ENCODE measurements around the gene HOXA4.

Gene HOXA4

GRCh38 chr7:27130540-27131389 is at the start of gene HOXA4:
HOXA4 (minus strand) TSS chr7:27130757; CDS start chr7:27130733, 24 bp downstream.
- peak; percentile 22 to 58 for DNase-seq (ENCODE audit: low read depth in 2 of 2, low spot score in 1 of 2)

- DNase-seq (ENCODE audit: low read depth in 2 of 2, low spot score in 1 of 2) = no peak
Measured at GRCh38 chr7:27179503-27180430, 49.2 kb upstream of the HOXA4 start.

- DNase-seq (ENCODE audit: low read depth in 2 of 2, low spot score in 1 of 2) = no peak
Measured at GRCh38 chr7:27179030-27179429, 48.5 kb upstream of the HOXA4 start.

GRCh38 chr7:27178366-27178765 is 47.8 kb upstream of the HOXA4 start:
- DNase-seq (ENCODE audit: low read depth in 2 of 2, low spot score in 1 of 2) = no peak

- DNase-seq (ENCODE audit: low read depth in 2 of 2, low spot score in 1 of 2) = no peak
Measured at GRCh38 chr7:27177795-27178320, 47.3 kb upstream of the HOXA4 start.

- no peak for DNase-seq (ENCODE audit: low read depth in 2 of 2, low spot score in 1 of 2)
Measured at GRCh38 chr7:27176962-27177794, 46.6 kb upstream of the HOXA4 start.

- DNase-seq (ENCODE audit: low read depth in 2 of 2, low spot score in 1 of 2) = no peak
Measured at GRCh38 chr7:27176524-27176845, 45.9 kb upstream of the HOXA4 start.

- no peak for DNase-seq (ENCODE audit: low read depth in 2 of 2, low spot score in 1 of 2)
Measured at GRCh38 chr7:27175626-27176523, 45.3 kb upstream of the HOXA4 start.

- DNase-seq (ENCODE audit: low read depth in 2 of 2, low spot score in 1 of 2) = no peak
Measured at GRCh38 chr7:27174874-27175625, 44.5 kb upstream of the HOXA4 start.

- DNase-seq (ENCODE audit: low read depth in 2 of 2, low spot score in 1 of 2) = no peak
Measured at GRCh38 chr7:27173956-27174873, 43.7 kb upstream of the HOXA4 start, which contains the start of gene HOXA10. HOXA10 (minus strand) TSS chr7:27174320; CDS start chr7:27174306, 14 bp downstream.

GRCh38 chr7:27173511-27173955 is 43.0 kb upstream of the HOXA4 start:
- no peak for DNase-seq (ENCODE audit: low read depth in 2 of 2, low spot score in 1 of 2)

- DNase-seq (ENCODE audit: low read depth in 2 of 2, low spot score in 1 of 2) = no peak
Measured at GRCh38 chr7:27172823-27173510, 42.4 kb upstream of the HOXA4 start.

GRCh38 chr7:27172315-27172774 is 41.8 kb upstream of the HOXA4 start:
- DNase-seq (ENCODE audit: low read depth in 2 of 2, low spot score in 1 of 2) = no peak

GRCh38 chr7:27171637-27172314 is 41.2 kb upstream of the HOXA4 start:
- DNase-seq (ENCODE audit: low read depth in 2 of 2, low spot score in 1 of 2) = no peak

- no peak for DNase-seq (ENCODE audit: low read depth in 2 of 2, low spot score in 1 of 2)
Measured at GRCh38 chr7:27171325-27171636, 40.7 kb upstream of the HOXA4 start.

GRCh38 chr7:27170426-27171324 is 40.1 kb upstream of the HOXA4 start:
- no peak for DNase-seq (ENCODE audit: low read depth in 2 of 2, low spot score in 1 of 2)

Data from stimulated activated CD8-positive, alpha-beta memory T cell treated with anti-CD3 and anti-CD28 coated beads, Interleukin-4, amount 100 ng/mL, for 4 hours (primary cell).